Muscle layer of duodenum (tissue), 2 donors: ENCODE data around the gene SRP72.
"Not testable (repeated sequence)": the region's sequence is repeated elsewhere in the genome, so short reads cannot be mapped to it uniquely, and the experiment has no call there.

Source experiments
- H3K27ac ChIP-seq: one replicate; pipeline ENCODE4 v1.7.0; 2013; ENCODE audit warnings: mild to moderate bottlenecking, low read length
- H3K27me3 ChIP-seq: one replicate; pipeline ENCODE4 v1.7.0; 2013; ENCODE audit warnings: low read depth, mild to moderate bottlenecking, control low read depth, low read length
- H3K36me3 ChIP-seq, 2 donors: one replicate each; pipeline ENCODE4 v1.7.0; 2013; ENCODE audit warnings: low read length in 2 of 2, control low read depth in 1 of 2, mild to moderate bottlenecking in 1 of 2; ENCODE audit not compliant: insufficient read depth in 2 of 2, control insufficient read depth in 1 of 2
- H3K4me1 ChIP-seq, 2 donors: one replicate each; pipeline ENCODE4 v1.7.0; 2013; ENCODE audit warnings: low read length in 2 of 2, mild to moderate bottlenecking in 2 of 2, control low read depth in 1 of 2, moderate library complexity in 1 of 2; ENCODE audit not compliant: insufficient read depth in 2 of 2, control insufficient read depth in 1 of 2
- H3K4me3 ChIP-seq, 2 donors: one replicate each; pipeline ENCODE4 v1.7.0; 2013; ENCODE audit warnings: low read length in 2 of 2, low read depth in 1 of 2, mild to moderate bottlenecking in 1 of 2
- H3K9me3 ChIP-seq, 2 donors: one replicate each; pipeline ENCODE4 v1.7.0; 2013; ENCODE audit warnings: low read length in 2 of 2, control low read depth in 1 of 2, mild to moderate bottlenecking in 1 of 2; ENCODE audit not compliant: control insufficient read depth in 1 of 2
- donor health status: healthy.

The SRP72 gene

DNA sequence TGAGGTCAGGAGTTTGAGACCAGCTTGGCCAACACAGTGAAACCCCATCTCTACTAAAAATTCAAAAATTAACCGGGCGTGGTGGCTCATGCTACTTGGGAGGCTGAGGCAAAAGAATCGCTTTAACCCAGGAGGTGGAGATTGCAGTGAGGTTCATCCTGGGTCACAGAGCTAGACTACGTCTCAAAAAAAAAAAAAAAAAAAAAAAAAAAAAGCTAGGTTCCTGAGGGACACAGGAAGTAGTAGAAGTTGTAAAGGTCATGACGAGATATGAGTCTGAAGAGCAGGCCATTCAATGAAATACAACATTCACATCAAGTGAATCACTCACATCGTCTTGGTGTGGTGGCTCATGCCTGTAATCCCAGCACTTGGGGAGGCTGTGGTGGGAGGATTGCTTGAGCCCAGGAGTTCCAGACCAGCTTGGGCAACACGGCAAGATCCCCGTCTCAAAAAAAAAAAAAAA is 1.1 kb upstream of the SRP72 start:
- H3K9me3 ChIP-seq, H3K36me3 ChIP-seq, H3K27me3 ChIP-seq: not testable (repeated sequence)
- Histone ChIP-seq H3K4me3 (peak overlapping the region; percentile 95 to 100), H3K4me1 (peaks cover 14 to 37% of the 10 kb centered on the region in 2 donors), H3K27ac (peak overlapping the region; percentile 95)

DNA sequence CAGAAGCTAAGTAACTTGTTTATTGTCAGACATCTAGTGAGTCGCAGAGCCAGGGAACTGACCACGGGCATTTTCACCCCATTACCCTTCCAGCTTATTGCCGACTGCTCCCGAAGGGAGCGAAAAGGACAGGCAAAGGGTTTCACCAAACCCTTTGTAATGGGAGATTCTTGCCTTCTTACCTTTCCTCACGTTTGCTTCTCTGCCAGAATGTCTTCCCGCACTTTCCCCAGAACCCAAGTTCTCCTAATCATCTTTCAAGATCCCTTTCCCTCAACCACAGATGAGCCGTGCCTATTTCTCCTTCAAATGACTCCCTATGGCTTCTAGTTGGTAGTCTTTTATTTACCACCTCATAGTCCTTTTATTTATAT is 520 bp upstream of the SRP72 start:
- Histone ChIP-seq H3K27ac (peak overlapping the region; percentile 95), H3K36me3 (peaks cover 11 to 13% of the 10 kb centered on the region in 2 donors), H3K9me3 (no peaks in the 10 kb centered on the region), H3K4me1 (peaks cover 14 to 37% of the 10 kb centered on the region in 2 donors), H3K4me3 (peak overlapping the region; percentile 95 to 100), H3K27me3 (no peaks in the 10 kb centered on the region)

DNA sequence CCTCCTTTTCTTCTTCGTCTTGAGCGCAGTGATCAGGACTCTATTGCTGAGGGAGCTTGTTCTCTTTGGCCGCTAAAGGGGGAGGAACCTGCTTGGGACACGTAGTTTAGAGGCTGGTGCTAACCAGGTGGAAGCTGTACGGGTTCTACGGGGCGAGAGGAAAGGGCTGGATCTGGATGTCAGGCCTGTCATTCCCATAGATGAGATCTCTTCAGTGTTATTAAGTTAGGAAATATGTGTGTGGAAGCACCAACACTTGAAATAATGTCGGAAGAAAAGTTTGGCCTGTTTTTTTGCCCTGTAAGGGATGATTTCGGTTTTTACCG is 643 bp downstream of the SRP72 start:
- H3K9me3 ChIP-seq, result no peaks in the 10 kb centered on the region
- H3K4me3 ChIP-seq, result peak overlapping the region; percentile 95 to 100
- H3K4me1 ChIP-seq, result peaks cover 14 to 37% of the 10 kb centered on the region in 2 donors
- peak overlapping the region; percentile 95 for H3K27ac ChIP-seq
- H3K27me3 ChIP-seq, result no peaks in the 10 kb centered on the region
- H3K36me3 ChIP-seq, result peaks cover 7 to 20% of the 10 kb centered on the region in 2 donors

DNA sequence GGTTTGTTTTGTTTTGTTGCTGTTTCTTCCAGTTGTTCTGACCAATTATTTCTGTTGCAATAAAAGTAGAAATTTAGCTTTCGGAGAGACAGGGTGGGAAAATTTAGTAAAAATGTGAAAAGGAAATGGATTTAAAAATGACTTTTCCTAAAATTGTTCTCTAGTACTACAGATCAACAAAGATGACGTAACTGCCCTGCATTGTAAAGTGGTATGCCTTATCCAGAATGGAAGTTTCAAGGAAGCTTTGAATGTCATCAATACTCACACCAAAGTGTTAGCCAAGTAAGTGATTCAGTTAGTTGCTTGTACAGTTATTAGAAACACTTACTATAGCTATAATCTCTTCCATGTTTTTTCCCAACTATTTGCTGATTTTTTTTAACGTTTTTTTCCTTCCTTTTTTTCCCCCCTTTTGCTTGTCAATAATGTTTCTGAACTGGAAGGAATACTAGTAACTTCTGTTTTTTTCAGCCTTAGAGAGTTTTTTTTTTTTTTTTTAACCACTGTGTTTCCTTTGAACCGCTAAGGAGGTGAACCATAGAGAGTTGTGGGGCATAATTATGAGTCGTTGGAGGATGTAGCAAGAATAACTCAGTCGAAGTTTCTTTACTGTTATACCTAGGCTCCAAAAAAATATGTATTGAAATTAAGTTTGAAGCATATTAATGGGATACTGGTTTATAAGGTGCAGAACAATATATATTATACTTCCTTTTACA is 2.2 kb downstream of the SRP72 start:
- H3K36me3 ChIP-seq, result peaks cover 14 to 34% of the 10 kb centered on the region in 2 donors

DNA sequence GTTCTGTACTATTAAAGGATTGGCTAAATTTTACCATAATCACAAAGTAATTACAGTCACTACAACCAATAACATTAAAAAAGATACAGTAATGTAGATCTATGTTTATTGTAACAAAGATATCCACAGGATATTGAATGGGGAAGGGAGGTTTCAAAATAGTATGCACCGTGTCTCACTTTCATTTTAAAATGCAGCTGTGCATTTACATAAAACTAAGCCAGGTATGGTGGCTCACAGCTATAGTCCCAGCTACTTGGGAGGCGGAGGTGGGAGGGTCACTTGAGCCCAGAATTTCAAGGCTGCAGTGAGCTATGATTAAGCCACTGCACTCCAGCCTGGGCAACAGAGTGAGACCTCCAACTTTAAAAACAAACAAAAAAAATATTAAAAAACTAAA is 8.5 kb downstream of the SRP72 start:
- peaks cover 55 to 78% of the 10 kb centered on the region in 2 donors for H3K36me3 ChIP-seq
- H3K9me3 ChIP-seq, result no peaks in the 10 kb centered on the region

More for the DNA sequence above, 2.2 kb downstream of the SRP72 start:
- no peaks in the 10 kb centered on the region for H3K9me3 ChIP-seq
- peaks cover 14 to 31% of the 10 kb centered on the region in 2 donors for H3K4me1 ChIP-seq
- peak overlapping the region in 1 of 2 donors; percentile 100 for H3K4me3 ChIP-seq
- H3K27ac ChIP-seq, result no peak overlapping the region
- no peaks in the 10 kb centered on the region for H3K27me3 ChIP-seq

DNA sequence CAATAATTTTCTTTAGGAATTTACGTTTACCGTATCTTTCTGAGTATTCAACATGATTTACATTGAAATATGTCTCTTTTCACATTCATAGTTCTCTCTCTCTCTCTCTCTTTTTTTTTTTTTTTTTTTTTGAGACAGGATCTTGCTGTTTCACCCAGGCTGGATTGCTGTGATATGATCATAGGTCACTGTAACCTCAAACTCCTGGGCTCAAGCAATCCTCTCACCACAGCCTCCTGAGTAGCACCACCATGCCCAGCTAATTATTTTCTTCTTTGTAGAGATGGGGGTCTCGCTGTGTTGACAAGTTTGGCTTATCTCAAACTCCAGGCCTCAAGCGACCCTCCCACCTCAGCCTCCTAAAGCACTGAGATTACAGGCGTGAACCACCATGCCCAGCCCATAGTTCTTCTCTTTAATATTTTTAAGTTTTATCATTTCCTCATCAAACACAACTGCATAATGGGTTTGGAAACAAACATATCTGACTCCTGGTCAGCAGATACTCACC is 9.8 kb downstream of the SRP72 start:
- no peak overlapping the region for H3K4me3 ChIP-seq
- H3K4me1 ChIP-seq, result no peaks in the 10 kb centered on the region
- H3K9me3 ChIP-seq, result no peaks in the 10 kb centered on the region
- no peak overlapping the region for H3K27ac ChIP-seq
- peaks cover 53 to 73% of the 10 kb centered on the region in 2 donors for H3K36me3 ChIP-seq
- no peaks in the 10 kb centered on the region for H3K27me3 ChIP-seq

More for the DNA sequence above, 8.5 kb downstream of the SRP72 start:
- no peak overlapping the region for H3K4me3 ChIP-seq
- H3K27me3 ChIP-seq, result no peaks in the 10 kb centered on the region
- no peaks in the 10 kb centered on the region for H3K4me1 ChIP-seq
- H3K27ac ChIP-seq, result no peak overlapping the region

DNA sequence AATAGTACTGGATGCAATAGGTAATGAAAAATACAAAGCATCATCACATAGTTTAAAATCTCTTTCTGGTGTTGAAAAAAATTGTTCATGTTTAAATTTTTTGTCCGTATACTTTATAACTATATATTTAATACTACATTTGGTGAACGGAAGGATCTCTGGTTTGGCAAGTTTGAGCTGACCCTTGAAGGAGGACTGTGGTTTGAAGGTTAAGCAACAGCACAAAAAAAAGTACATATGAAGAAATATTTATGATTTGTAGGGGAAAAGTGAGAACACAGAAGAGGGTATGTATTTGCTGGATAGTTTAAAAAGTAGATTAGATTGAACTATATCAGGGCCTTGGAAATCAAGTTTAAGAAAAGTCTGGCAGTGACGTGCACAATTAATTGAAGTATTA is 13.3 kb downstream of the SRP72 start:
- no peak overlapping the region for H3K4me3 ChIP-seq
- no peak overlapping the region for H3K27ac ChIP-seq
- no peaks in the 10 kb centered on the region for H3K4me1 ChIP-seq
- no peaks in the 10 kb centered on the region for H3K9me3 ChIP-seq
- H3K27me3 ChIP-seq, result no peaks in the 10 kb centered on the region
- H3K36me3 ChIP-seq, result peaks cover 55 to 71% of the 10 kb centered on the region in 2 donors

DNA sequence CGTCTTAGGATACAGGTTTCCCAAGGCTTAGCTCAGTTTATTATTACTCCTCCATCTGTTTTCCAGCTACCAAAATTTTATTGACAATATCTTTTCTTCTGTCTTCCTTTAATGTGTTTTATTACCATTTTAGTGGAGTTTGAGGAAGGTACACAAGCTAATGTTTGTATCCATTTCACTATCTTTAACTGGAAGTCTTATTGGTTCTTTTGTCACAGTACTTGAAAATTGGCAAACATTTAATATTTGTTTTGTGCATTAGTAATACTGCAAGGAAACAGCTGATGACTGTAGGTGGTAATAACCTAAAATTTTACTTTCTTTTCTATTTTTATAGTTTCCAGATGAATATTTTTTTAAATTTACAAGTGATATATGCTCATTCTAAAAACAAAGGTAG is 28.8 kb downstream of the SRP72 start:
- Histone ChIP-seq H3K27me3 (no peaks in the 10 kb centered on the region), H3K27ac (no peak overlapping the region), H3K4me1 (no peaks in the 10 kb centered on the region), H3K4me3 (no peak overlapping the region), H3K9me3 (no peaks in the 10 kb centered on the region), H3K36me3 (peaks cover 23 to 42% of the 10 kb centered on the region in 2 donors)

DNA sequence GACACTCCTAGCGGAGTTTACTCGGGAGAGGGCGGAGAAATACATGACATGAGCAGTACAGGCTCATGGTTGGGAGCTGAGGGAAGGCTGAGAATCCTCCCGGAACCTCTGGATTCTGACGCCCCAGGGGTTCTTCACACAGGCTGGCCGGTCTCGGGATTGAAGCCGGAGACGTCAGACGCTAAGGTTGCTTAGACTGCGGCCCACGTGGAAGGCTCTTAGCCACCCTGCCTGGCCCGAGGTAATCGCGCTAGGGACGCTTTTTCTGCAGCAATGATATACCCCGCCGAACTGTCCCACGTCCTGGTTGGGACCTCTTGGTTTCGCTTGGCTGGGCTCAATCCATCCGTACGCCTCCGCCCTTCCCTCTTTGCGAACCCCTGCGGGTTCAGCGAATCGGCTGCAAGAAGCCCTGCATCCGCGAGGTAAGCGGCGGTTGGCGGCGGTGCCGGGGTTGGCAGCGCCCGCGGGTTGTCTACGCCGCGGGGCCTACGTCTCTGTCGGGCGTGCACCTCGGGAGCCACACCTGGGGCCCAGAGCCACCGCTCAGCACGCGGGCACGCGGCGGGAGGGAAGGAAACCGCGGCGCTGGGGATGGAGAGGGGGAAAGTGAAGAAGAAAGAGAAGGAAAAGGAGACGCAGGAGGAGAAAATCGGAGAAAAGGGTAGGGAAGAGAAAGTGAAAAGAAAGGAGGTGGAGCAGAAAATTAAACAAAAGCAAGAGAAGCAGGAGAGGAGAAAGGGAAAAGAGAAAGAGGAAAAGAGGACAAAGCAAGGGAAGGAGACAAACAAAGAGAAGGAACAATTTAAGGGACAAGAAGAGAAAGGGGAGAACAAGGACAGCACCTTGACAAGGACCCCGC is 38.1 kb downstream of the SRP72 start, which contains the start of gene ARL9:
Gene ARL9 (plus strand): TSS at position 523 of the 862 bp plus-strand sequence. CDS start 72 bp downstream, at position 595.
- Histone ChIP-seq H3K27me3 (no peaks in the 10 kb centered on the region), H3K4me3 (peak within 1 kb of the TSS; percentile 60 to 80), H3K27ac (peak within 1 kb of the TSS; percentile 41), H3K9me3 (no peaks in the 10 kb centered on the region), H3K36me3 (peaks cover 4 to 10% of the 10 kb centered on the region in 2 donors), H3K4me1 (peaks cover 0 to 6% of the 10 kb centered on the region in 2 donors)

DNA sequence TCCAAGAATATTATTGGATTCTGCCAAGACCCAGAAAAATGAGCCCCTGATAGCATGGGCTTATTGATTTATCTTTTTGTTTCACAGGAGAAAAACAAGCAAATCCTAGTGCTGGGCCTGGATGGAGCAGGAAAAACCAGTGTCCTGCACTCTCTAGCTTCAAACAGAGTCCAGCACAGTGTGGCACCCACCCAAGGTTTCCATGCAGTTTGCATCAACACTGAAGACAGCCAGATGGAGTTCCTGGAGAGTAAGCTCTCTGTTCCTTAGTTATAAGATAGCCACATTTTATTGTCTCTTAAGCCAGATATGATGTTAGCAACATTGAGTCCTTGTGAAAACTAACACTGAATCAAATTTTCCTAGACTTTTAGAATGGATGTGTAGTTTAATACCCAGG is 43.7 kb downstream of the SRP72 start:
- H3K27ac ChIP-seq, result no peak overlapping the region
- H3K4me1 ChIP-seq, result peaks cover 4 to 15% of the 10 kb centered on the region in 2 donors
- no peaks in the 10 kb centered on the region for H3K36me3 ChIP-seq
- H3K27me3 ChIP-seq, result no peaks in the 10 kb centered on the region
- no peak overlapping the region for H3K4me3 ChIP-seq
- H3K9me3 ChIP-seq, result no peaks in the 10 kb centered on the region

DNA sequence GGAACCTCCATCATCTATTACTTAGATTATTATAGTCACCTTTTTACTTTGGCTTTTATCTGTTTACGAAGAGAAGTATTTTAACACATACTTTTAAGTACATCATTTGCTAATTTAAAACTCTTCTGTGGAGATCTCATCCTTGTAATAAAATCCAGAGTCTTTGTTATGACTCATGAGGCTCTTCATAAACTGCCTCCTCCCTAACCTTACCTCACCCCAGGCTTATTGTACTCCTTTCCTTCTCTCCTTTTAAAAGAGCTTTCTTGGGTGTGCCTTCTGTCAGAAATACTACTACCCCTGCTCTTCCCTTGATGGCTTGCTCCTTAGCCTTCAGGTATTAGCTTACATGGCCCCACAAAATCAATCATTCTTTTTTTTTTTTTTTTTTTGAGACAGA is 44.7 kb downstream of the SRP72 start:
- no peak overlapping the region for H3K27ac ChIP-seq
- H3K36me3 ChIP-seq, result no peaks in the 10 kb centered on the region
- H3K27me3 ChIP-seq, result no peaks in the 10 kb centered on the region
- no peaks in the 10 kb centered on the region for H3K9me3 ChIP-seq
- H3K4me1 ChIP-seq, result peaks cover 0 to 15% of the 10 kb centered on the region in 2 donors
- no peak overlapping the region for H3K4me3 ChIP-seq
